ENCODE measurements around the gene NDUFB10.

Gene NDUFB10

DNA sequence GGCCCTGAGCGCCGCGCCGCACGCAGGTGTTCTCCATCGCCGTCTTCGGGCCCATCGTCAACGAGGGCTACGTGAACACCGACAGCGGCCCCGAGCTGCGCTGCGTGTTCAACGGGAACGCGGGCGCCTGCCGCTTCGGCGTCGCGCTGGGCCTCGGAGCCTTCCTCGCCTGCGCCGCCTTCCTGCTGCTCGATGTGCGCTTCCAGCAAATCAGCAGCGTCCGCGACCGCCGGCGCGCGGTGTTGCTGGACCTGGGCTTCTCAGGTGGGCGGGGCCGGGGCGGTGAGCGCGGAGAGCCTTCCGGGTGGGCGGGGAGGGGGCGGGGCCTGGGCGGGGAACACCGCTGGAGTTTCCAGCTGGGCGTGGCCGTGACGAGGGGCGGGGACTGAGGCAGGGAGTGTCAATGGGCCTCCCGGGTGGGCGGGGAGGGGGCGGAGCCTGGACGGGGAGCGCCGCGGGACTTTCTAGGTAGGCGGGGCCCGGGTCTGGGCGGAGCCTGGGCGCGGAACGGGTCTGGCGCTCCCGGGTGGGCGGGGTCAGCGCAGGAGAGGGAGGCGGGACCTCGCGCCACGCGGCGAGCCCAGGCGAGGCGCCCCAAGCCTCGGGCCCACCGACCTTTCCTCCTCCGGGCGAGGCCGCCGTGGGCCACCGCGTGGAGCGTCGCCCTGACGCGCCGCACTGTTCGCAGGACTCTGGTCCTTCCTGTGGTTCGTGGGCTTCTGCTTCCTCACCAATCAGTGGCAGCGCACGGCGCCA, 32.8 kb downstream of the NDUFB10 start:
- H3K4me3 Mint-ChIP-seq: peak overlapping the region; percentile 91
- no peaks in the 10 kb centered on the region for H3K27me3 Mint-ChIP-seq
- ATAC-seq: peak; percentile 72

DNA sequence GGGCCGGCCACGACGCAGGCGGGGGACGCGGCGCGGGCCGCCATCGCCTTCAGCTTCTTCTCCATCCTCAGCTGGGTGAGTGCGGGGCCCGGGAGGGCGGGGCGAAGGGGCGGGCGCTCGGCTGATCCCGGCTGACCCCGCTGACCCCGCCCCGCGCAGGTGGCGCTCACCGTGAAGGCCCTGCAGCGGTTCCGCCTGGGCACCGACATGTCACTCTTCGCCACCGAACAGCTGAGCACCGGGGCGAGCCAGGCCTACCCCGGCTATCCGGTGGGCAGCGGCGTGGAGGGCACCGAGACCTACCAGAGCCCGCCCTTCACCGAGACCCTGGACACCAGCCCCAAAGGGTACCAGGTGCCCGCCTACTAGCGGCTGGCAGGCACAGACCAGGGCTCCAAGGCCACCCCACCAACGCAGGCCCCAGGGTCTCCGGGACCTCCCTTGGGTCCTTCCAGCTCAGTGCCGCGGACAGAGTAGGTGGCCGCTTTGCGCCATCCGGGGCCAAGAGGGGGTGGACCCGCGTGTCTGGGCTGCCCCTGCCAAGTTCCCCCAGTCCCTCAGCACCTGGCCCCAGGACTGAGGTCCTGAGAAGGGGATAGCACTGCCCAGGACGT, 33.5 kb downstream of the NDUFB10 start:
- H3K27me3 Mint-ChIP-seq: no peaks in the 10 kb centered on the region
- H3K9me3 Mint-ChIP-seq: no peaks in the 10 kb centered on the region
- peaks cover 33% of the 10 kb centered on the region for H3K4me1 Mint-ChIP-seq
- peak overlapping the region; percentile 67 for H3K27ac Mint-ChIP-seq
- no peak overlapping the region for H3K4me3 Mint-ChIP-seq
- peaks cover 12% of the 10 kb centered on the region for H3K36me3 Mint-ChIP-seq
- no peak for ATAC-seq

More for the DNA sequence above, 32.8 kb downstream of the NDUFB10 start:
- Mint-ChIP-seq H3K27ac (peak overlapping the region; percentile 95), H3K9me3 (no peaks in the 10 kb centered on the region), H3K36me3 (peaks cover 18% of the 10 kb centered on the region), H3K4me1 (peaks cover 33% of the 10 kb centered on the region)

DNA sequence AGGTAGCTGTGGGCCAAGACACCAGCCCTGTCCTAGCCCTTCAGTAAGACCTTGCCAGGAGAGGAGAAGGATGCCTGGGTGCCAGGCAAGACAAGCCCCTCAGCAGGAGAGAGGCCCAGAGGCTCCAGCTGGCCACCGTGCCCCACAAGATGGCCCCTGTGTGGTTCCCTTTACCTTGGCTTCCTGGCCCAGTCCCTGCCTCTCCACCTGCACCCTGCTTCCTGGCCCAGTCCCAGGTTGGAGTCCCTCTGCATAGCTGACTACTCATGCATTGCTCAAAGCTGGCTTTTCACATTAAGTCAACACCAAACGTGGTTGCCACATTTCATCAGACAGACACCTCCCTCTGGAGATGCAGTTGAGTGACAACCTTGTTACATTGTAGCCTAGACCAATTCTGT, 34.4 kb downstream of the NDUFB10 start:
- peaks cover 19% of the 10 kb centered on the region for H3K36me3 Mint-ChIP-seq
- no peaks in the 10 kb centered on the region for H3K27me3 Mint-ChIP-seq
- no peak overlapping the region for H3K4me3 Mint-ChIP-seq
- no peaks in the 10 kb centered on the region for H3K9me3 Mint-ChIP-seq
- no peak for ATAC-seq
- peak overlapping the region; percentile 67 for H3K27ac Mint-ChIP-seq
- peaks cover 33% of the 10 kb centered on the region for H3K4me1 Mint-ChIP-seq

GRCh38 chr16:1997494-1998359, 38.4 kb downstream of the NDUFB10 start:
- Mint-ChIP-seq H3K27me3 (no peaks in the 10 kb centered on the region), H3K36me3 (peaks cover 43% of the 10 kb centered on the region), H3K9me3 (no peaks in the 10 kb centered on the region), H3K27ac (no peak overlapping the region), H3K4me3 (no peak overlapping the region), H3K4me1 (peaks cover 13% of the 10 kb centered on the region)
- no peak for ATAC-seq

GRCh38 chr16:1998360-1998835, 39.1 kb downstream of the NDUFB10 start:
- H3K27me3 Mint-ChIP-seq: no peaks in the 10 kb centered on the region
- H3K4me1 Mint-ChIP-seq: peaks cover 9% of the 10 kb centered on the region
- H3K9me3 Mint-ChIP-seq: no peaks in the 10 kb centered on the region
- ATAC-seq: no peak
- peaks cover 43% of the 10 kb centered on the region for H3K36me3 Mint-ChIP-seq
- H3K27ac Mint-ChIP-seq: no peak overlapping the region
- no peak overlapping the region for H3K4me3 Mint-ChIP-seq

- Mint-ChIP-seq H3K27ac (no peak overlapping the region), H3K27me3 (no peaks in the 10 kb centered on the region), H3K4me3 (no peak overlapping the region), H3K36me3 (peaks cover 43% of the 10 kb centered on the region), H3K4me1 (peaks cover 5% of the 10 kb centered on the region), H3K9me3 (no peaks in the 10 kb centered on the region)
- ATAC-seq: no peak
Measured at GRCh38 chr16:1998852-1999801, 39.8 kb downstream of the NDUFB10 start.

GRCh38 chr16:1999866-2000514, 40.7 kb downstream of the NDUFB10 start:
- Mint-ChIP-seq H3K4me1 (peaks cover 12% of the 10 kb centered on the region), H3K4me3 (no peak overlapping the region), H3K36me3 (peaks cover 46% of the 10 kb centered on the region), H3K27ac (no peak overlapping the region), H3K9me3 (no peaks in the 10 kb centered on the region), H3K27me3 (no peaks in the 10 kb centered on the region)
- ATAC-seq: no peak

- no peak overlapping the region for H3K27ac Mint-ChIP-seq
- no peak for ATAC-seq
- H3K4me3 Mint-ChIP-seq: no peak overlapping the region
- peaks cover 22% of the 10 kb centered on the region for H3K4me1 Mint-ChIP-seq
- H3K27me3 Mint-ChIP-seq: no peaks in the 10 kb centered on the region
- no peaks in the 10 kb centered on the region for H3K9me3 Mint-ChIP-seq
- peaks cover 46% of the 10 kb centered on the region for H3K36me3 Mint-ChIP-seq
Measured at GRCh38 chr16:2001035-2001434, 41.7 kb downstream of the NDUFB10 start.

DNA sequence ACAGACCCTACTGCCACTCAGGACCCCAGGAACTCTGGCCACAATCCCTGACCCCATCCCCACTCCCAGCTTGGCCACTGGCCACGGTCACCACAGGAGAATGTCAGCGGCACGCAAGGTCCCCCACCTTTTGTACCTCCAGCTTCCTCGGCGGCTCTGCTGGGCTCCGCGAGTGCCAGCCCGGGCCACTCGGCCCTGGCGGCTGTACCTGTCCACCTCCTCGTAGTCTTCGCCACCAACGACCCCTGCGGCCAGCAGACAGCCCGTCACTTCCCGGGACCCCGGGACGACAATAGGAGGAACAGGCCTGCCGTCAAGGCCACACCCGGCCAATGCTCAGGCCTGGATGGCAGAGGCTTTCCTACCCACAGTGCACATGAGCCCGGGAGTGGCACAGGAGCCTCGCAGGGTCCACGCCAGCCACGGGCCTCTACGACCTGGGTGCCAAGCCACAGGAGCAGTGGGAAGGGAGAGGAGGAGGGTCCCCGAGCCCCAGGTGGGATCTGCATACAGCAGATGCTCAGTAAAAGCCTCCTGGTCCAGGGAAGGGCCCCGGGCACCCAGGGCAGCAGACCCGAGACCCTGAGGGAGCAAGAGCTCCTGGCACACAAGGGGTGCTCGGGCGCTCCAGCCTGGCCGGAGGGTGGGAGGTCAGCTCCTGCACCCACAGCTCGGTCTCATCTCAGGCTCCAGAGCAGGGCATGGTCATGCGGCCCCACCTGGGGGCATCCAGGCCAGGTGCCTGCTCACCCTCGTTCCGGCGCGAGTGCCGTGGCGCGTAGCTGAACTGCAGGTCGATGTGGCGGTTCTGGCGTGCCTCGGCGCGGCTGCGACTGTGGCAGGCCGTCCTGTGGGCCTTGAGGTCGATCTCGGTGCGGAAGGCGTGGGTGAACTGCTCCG, 42.4 kb downstream of the NDUFB10 start:
- Mint-ChIP-seq H3K4me3 (no peak overlapping the region), H3K36me3 (peaks cover 49% of the 10 kb centered on the region), H3K27me3 (no peaks in the 10 kb centered on the region), H3K27ac (no peak overlapping the region), H3K9me3 (no peaks in the 10 kb centered on the region), H3K4me1 (peaks cover 29% of the 10 kb centered on the region)
- ATAC-seq: no peak

DNA sequence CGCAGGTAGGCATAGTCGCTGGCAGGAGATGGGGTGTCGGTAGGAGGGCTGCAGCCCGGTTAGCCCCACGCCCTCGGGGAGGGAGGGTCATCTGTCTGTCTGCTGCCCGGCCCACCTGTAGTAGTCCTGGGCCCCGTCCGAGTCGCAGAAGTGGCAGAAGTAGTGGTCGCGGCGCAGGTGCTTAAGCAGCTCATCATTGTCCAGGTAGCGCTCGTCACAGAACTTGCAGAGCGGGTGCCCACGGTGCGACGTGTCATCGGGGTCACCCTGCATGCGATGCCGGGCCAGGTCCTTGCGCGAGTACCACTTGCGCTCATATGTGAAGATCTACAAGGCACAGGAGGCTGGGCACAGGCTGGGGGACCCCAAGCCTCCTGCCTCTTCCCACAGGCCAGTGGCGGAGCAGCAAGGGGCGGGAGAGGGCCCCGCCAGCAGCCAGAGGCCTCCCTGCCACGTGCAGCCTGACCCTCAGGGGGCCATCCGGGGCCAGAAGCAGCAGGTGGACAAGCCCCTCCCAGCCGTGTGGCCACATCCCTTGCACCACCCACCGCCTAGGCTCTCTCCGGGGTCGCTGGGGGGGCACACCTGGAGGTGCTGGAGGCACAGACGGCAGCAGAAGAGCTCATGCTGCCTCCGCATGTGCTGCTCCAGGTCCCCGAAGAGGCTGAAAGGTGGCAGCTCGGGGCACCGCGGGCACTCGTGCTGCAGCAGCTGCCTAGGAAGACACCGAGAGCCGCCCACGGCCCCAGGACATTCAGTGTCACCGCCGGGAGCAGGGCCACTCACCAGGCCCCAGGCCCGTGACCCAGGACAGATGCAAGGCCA, 43.3 kb downstream of the NDUFB10 start:
- no peak overlapping the region for H3K4me3 Mint-ChIP-seq
- H3K27ac Mint-ChIP-seq: no peak overlapping the region
- peaks cover 38% of the 10 kb centered on the region for H3K4me1 Mint-ChIP-seq
- H3K27me3 Mint-ChIP-seq: no peaks in the 10 kb centered on the region
- ATAC-seq: no peak
- H3K9me3 Mint-ChIP-seq: no peaks in the 10 kb centered on the region
- peaks cover 54% of the 10 kb centered on the region for H3K36me3 Mint-ChIP-seq

- no peak overlapping the region for H3K4me3 Mint-ChIP-seq
- no peaks in the 10 kb centered on the region for H3K9me3 Mint-ChIP-seq
- no peaks in the 10 kb centered on the region for H3K27me3 Mint-ChIP-seq
- ATAC-seq: no peak
- no peak overlapping the region for H3K27ac Mint-ChIP-seq
- peaks cover 45% of the 10 kb centered on the region for H3K4me1 Mint-ChIP-seq
- H3K36me3 Mint-ChIP-seq: peaks cover 58% of the 10 kb centered on the region
Measured at GRCh38 chr16:2003231-2003826, 44.0 kb downstream of the NDUFB10 start.

DNA sequence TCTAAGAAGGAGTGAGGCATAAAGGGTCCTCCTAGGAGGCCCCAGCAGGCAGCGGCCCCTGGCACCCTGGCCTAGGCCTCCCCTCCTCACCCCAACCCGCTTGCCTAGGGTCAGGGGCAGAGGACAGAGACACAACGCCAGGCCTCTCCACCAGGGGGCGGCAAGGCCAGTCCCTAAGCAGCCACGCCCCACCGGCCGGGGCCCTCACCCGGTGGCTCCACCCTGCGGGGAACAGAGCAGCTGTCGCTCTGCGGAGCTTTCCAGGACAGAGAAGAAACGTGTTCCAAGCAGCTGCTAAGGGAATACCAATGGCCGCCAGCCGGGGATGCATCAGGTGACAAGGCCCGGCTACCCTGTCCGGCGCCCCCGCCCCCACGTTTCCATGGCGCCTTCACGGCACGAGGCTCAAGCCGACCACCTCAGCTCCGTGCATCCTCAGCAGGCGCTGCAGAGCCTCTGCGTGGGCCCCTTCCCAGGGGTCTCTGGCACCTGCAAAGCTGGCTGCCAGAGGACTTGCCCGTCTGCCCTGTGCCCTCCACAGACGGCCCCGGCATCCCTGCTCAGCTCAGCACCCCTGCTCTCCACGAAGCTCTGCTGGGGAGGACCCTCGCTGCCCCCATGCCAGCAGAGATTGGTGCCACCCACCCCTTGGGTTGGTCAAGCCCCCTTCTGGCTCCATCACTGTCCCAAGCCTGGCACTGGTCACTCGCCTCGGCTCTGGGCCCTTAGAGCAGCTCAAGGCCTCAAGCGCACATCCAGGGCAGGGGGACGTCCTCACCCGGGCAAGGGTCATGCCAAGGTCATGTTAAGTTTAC, 44.7 kb downstream of the NDUFB10 start:
- H3K4me1 Mint-ChIP-seq: peaks cover 52% of the 10 kb centered on the region
- H3K4me3 Mint-ChIP-seq: peak overlapping the region; percentile 12
- H3K27ac Mint-ChIP-seq: peak overlapping the region; percentile 30
- no peaks in the 10 kb centered on the region for H3K27me3 Mint-ChIP-seq
- no peaks in the 10 kb centered on the region for H3K9me3 Mint-ChIP-seq
- ATAC-seq: peak; percentile 90
- H3K36me3 Mint-ChIP-seq: peaks cover 56% of the 10 kb centered on the region
